Endothelial cell (in vitro differentiated cells): Measurements from ENCODE around the gene RASSF8. TPM values are rescaled to one million over a fixed set of nuclear protein-coding genes. Genes with fewer than 3 reads are reported as not detected.

Experiments
- DNase-seq: peaks from one replicate; pipeline ENCODE4 v3.0.0; 2021; ENCODE audit warnings: low spot score
- H3K27ac Mint-ChIP-seq: one replicate; pipeline ENCODE4 v1.8.0; 2021; ENCODE audit warnings: mixed read lengths, inconsistent platforms; ENCODE audit not compliant: unreplicated experiment
- H3K27me3 Mint-ChIP-seq: one replicate; pipeline ENCODE4 v1.8.0; 2021; ENCODE audit warnings: mild to moderate bottlenecking, moderate library complexity, mixed read lengths, inconsistent platforms; ENCODE audit not compliant: unreplicated experiment
- H3K36me3 Mint-ChIP-seq: one replicate; pipeline ENCODE4 v1.8.0; 2021; ENCODE audit warnings: mild to moderate bottlenecking, low read depth, mixed read lengths, inconsistent platforms; ENCODE audit not compliant: unreplicated experiment
- H3K4me1 Mint-ChIP-seq: one replicate; pipeline ENCODE4 v1.8.0; 2021; ENCODE audit warnings: mild to moderate bottlenecking, mixed read lengths, inconsistent platforms; ENCODE audit not compliant: unreplicated experiment
- H3K4me3 Mint-ChIP-seq: one replicate; pipeline ENCODE4 v1.8.0; 2021; ENCODE audit warnings: mild to moderate bottlenecking, mixed read lengths, inconsistent platforms; ENCODE audit not compliant: unreplicated experiment
- H3K9me3 Mint-ChIP-seq: one replicate; pipeline ENCODE4 v1.8.0; 2021; ENCODE audit warnings: mixed read lengths, inconsistent platforms; ENCODE audit not compliant: unreplicated experiment
- total RNA-seq: library from RNA; stranded (reverse); fragmentation: NEBNext Ultra II Directional; extraction: Animal tissue kit (Norgen Biotek cat#: 25700); gene quantifications from one replicate; pipeline ENCODE4 v1.2.1, GENCODE V29; 2021; ENCODE audit not compliant: unreplicated experiment
- TF ChIP-seq, protein P1 (sequence below): fragments of 200-600 bp; sonication (generic); IDR thresholded peaks from one replicate; pipeline ENCODE4 v1.5.0; 2021; ENCODE audit warnings: antibody characterized with exemption; ENCODE audit not compliant: unreplicated experiment

The RASSF8 gene
- total RNA-seq, 1 donor from 2014 or later = 87.2 TPM

DNA sequence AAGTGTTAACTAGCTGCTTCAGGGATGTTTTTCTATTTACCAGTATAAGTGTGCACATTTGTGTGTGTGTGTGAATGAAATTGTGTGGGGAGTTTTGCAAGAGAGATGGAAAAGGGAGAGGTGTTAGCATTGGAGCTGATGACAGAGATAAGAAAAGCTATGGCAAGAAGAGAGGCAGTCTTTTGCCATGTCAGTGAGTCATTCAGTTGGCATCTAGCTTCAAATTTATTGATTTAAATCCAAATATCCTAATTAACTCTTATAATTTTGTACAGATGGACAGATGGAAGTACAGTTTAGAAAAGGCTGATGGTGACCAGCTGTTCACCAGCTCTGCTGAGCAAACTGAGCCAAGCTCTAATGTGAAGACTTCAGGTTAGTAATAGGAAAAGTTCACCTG, 169.7 kb downstream of the RASSF8 start:
- Mint-ChIP-seq H3K27me3 (peaks cover 11% of the 10 kb centered on the region), H3K9me3 (no peaks in the 10 kb centered on the region), H3K4me3 (no peak overlapping the region), H3K4me1 (peaks cover 26% of the 10 kb centered on the region), H3K27ac (no peak overlapping the region), H3K36me3 (no peaks in the 10 kb centered on the region)
- TF ChIP-seq, protein P1, sequence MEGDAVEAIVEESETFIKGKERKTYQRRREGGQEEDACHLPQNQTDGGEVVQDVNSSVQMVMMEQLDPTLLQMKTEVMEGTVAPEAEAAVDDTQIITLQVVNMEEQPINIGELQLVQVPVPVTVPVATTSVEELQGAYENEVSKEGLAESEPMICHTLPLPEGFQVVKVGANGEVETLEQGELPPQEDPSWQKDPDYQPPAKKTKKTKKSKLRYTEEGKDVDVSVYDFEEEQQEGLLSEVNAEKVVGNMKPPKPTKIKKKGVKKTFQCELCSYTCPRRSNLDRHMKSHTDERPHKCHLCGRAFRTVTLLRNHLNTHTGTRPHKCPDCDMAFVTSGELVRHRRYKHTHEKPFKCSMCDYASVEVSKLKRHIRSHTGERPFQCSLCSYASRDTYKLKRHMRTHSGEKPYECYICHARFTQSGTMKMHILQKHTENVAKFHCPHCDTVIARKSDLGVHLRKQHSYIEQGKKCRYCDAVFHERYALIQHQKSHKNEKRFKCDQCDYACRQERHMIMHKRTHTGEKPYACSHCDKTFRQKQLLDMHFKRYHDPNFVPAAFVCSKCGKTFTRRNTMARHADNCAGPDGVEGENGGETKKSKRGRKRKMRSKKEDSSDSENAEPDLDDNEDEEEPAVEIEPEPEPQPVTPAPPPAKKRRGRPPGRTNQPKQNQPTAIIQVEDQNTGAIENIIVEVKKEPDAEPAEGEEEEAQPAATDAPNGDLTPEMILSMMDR = no peak
- no peak for DNase-seq

Other genes starting within 250 kb of the RASSF8 start
- gene BHLHE41, start 166.4 kb downstream of the RASSF8 start, total RNA-seq = 4.0 TPM
- gene SSPN, start 236.9 kb downstream of the RASSF8 start, total RNA-seq = 2.7 TPM